GM23338 (cell line): Measurements from ENCODE around the gene C11orf21. TPM values are rescaled to one million over a fixed set of nuclear protein-coding genes. Genes with fewer than 3 reads are reported as not detected.
A peak's percentile ranks its signal among the peaks of the same experiment; 100 is the strongest.

Source experiments
- ATAC-seq: fragments of 200-7000 bp; cut with Tn5 transposase; 3 replicates; pipeline ENCODE4 v1.9.1; 2020
- DNase-seq: peaks from one replicate; pipeline ENCODE4 v3.0.0-alpha.2; 2015; ENCODE audit warnings: low spot score
- H2AFZ ChIP-seq: fragments of 200-600 bp; sonication (generic); 2 replicates; pipeline ENCODE4 v1.8.0; 2016; ENCODE audit warnings: antibody characterized with exemption, mild to moderate bottlenecking, moderate library complexity
- H3F3A ChIP-seq: fragments of 200-600 bp; sonication (generic); replicated peaks from 2 replicates; pipeline ENCODE4 v1.8.0; 2017; ENCODE audit warnings: antibody characterized with exemption, mixed run types, low read depth
- H3K27ac ChIP-seq: fragments of 200-600 bp; sonication (generic); 2 replicates; pipeline ENCODE4 v1.6.1; 2016; ENCODE audit warnings: low read depth
- H3K27me3 ChIP-seq: fragments of 200-600 bp; sonication (generic); 2 replicates; pipeline ENCODE4 v1.8.0; 2016; ENCODE audit warnings: mild to moderate bottlenecking, mixed run types, moderate library complexity; ENCODE audit not compliant: insufficient read depth
- H3K36me3 ChIP-seq: fragments of 200-600 bp; sonication (generic); 2 replicates; pipeline ENCODE4 v1.8.0; 2016; ENCODE audit warnings: mild to moderate bottlenecking; ENCODE audit not compliant: insufficient read depth
- H3K4me1 ChIP-seq: fragments of 200-600 bp; sonication (generic); 2 replicates; pipeline ENCODE4 v1.8.0; 2016; ENCODE audit warnings: mild to moderate bottlenecking, moderate library complexity; ENCODE audit not compliant: insufficient read depth
- H3K4me2 ChIP-seq: fragments of 200-600 bp; sonication (generic); 2 replicates; pipeline ENCODE4 v1.7.1; 2017; ENCODE audit warnings: mixed run types
- H3K4me3 ChIP-seq: fragments of 200-600 bp; sonication (generic); 2 replicates; pipeline ENCODE4 v1.6.1; 2016; ENCODE audit warnings: mixed run types
- H3K79me2 ChIP-seq: fragments of 200-600 bp; sonication (generic); replicated peaks from 2 replicates; pipeline ENCODE4 v1.8.0; 2017; ENCODE audit warnings: mild to moderate bottlenecking; ENCODE audit not compliant: insufficient read depth
- H3K9me2 ChIP-seq: fragments of 200-600 bp; sonication (generic); 2 replicates; pipeline ENCODE4 v1.8.0; 2017; ENCODE audit not compliant: insufficient read depth
- H4K20me1 ChIP-seq: fragments of 200-600 bp; sonication (generic); replicated peaks from 2 replicates; pipeline ENCODE4 v1.8.0; 2017; ENCODE audit warnings: mild to moderate bottlenecking; ENCODE audit not compliant: insufficient read depth
- H3K27ac Mint-ChIP-seq: 2 replicates; pipeline ENCODE4 v1.8.0; 2020; ENCODE audit warnings: inconsistent platforms, mild to moderate bottlenecking, moderate library complexity, mixed read lengths
- H3K27me3 Mint-ChIP-seq: 3 replicates; pipeline ENCODE4 v1.8.0; 2022; ENCODE audit warnings: low read depth, mild to moderate bottlenecking, moderate library complexity, mixed read lengths, inconsistent platforms; ENCODE audit not compliant: insufficient read depth, poor library complexity
- H3K36me3 Mint-ChIP-seq: 3 replicates; pipeline ENCODE4 v1.8.0; 2021; ENCODE audit warnings: low read depth, mild to moderate bottlenecking, inconsistent platforms, moderate library complexity, mixed read lengths
- H3K4me1 Mint-ChIP-seq: 3 replicates; pipeline ENCODE4 v1.8.0; 2020; ENCODE audit warnings: mild to moderate bottlenecking, inconsistent platforms, mixed read lengths
- H3K4me3 Mint-ChIP-seq: 3 replicates; pipeline ENCODE4 v1.8.0; 2021; ENCODE audit warnings: moderate library complexity, mild to moderate bottlenecking, inconsistent platforms, mixed read lengths
- H3K9me3 Mint-ChIP-seq: 3 replicates; pipeline ENCODE4 v1.8.0; 2020; ENCODE audit warnings: moderate library complexity, mild to moderate bottlenecking, inconsistent platforms, mixed read lengths
- CTCF ChIP-seq, 2 experiments: fragments of 200-600 bp in 1 of 2; sonication (generic) in 1 of 2; conservative IDR thresholded peaks; 2 replicates each; pipeline versions ENCODE4 v1.5.1 to v1.6.1; 2016 to 2017; ENCODE audit warnings: antibody characterized with exemption in 2 of 2, low read depth in 2 of 2, mild to moderate bottlenecking in 2 of 2, moderate library complexity in 1 of 2
- EZH2phosphoT487 ChIP-seq: fragments of 200-600 bp; sonication (generic); IDR thresholded peaks from one replicate; pipeline ENCODE4 v1.8.1; 2018; ENCODE audit warnings: antibody characterized with exemption; ENCODE audit not compliant: unreplicated experiment
- ZNF462 ChIP-seq: fragments of 250-450 bp; sonication (Bioruptor Pico); IDR thresholded peaks from 2 replicates; pipeline ENCODE4 v1.5.0; 2020; ENCODE audit warnings: mild to moderate bottlenecking, moderate library complexity
- polyA plus RNA-seq: library from polyadenylated mRNA; unstranded; fragments of >200 nt; fragmentation: Nextera tagmentation; extraction: Ambion mirVana; gene quantifications from 2 replicates; pipeline ENCODE4 v1.2.1, GENCODE V29; 2016
- total RNA-seq: library from RNA; depleted of rRNA; stranded (reverse); fragments of >200 nt; shearing (Covaris generic); gene quantifications from 2 replicates; pipeline ENCODE4 v1.2.3, GENCODE V29; 2014

C11orf21 gene
- total and polyA plus RNA-seq, 2 experiments from 2014 or later, result not detected

- peak; percentile 91 for ATAC-seq
- no peaks in the 10 kb centered on the region for H3F3A ChIP-seq
- H3K27ac ChIP-seq, result no peak overlapping the region
- no peak overlapping the region for H2AFZ ChIP-seq
- H3K4me3 ChIP-seq, result no peak overlapping the region
- no peaks in the 10 kb centered on the region for H3K27me3 ChIP-seq
- DNase-seq, result peak; percentile 75
- no peaks in the 10 kb centered on the region for H3K9me2 ChIP-seq
- no peak overlapping the region for H3K4me2 ChIP-seq
- Mint-ChIP-seq H3K9me3 (no peaks in the 10 kb centered on the region), H3K36me3 (no peaks in the 10 kb centered on the region), H3K4me1 (no peaks in the 10 kb centered on the region), H3K27ac (no peak overlapping the region), H3K27me3 (peaks cover 6% of the 10 kb centered on the region), H3K4me3 (no peak overlapping the region)
- H3K4me1 ChIP-seq, result no peaks in the 10 kb centered on the region
- TF ChIP-seq EZH2phosphoT487 (no peak), CTCF (conservative IDR thresholded peaks at IDR 0.05; ENCODE audit: low read depth in 2 of 2) (peak; percentile 50 to 88)
- no peaks in the 10 kb centered on the region for H4K20me1 ChIP-seq
- H3K36me3 ChIP-seq, result no peaks in the 10 kb centered on the region
- H3K79me2 ChIP-seq, result no peaks in the 10 kb centered on the region
These were observed 2.6 kb downstream of the C11orf21 start for GRCh38 chr11:2298795-2299761.

GRCh38 chr11:2298131-2298794, 3.5 kb downstream of the C11orf21 start:
- Mint-ChIP-seq H3K27me3 (peaks cover 10% of the 10 kb centered on the region), H3K4me3 (no peak overlapping the region), H3K9me3 (no peaks in the 10 kb centered on the region), H3K4me1 (no peaks in the 10 kb centered on the region), H3K27ac (no peak overlapping the region), H3K36me3 (no peaks in the 10 kb centered on the region)
- Histone ChIP-seq H3K9me2 (no peaks in the 10 kb centered on the region), H4K20me1 (no peaks in the 10 kb centered on the region), H3K4me1 (no peaks in the 10 kb centered on the region), H2AFZ (no peak overlapping the region), H3K79me2 (no peaks in the 10 kb centered on the region), H3K27me3 (no peaks in the 10 kb centered on the region), H3K27ac (no peak overlapping the region), H3K4me2 (no peak overlapping the region), H3K4me3 (no peak overlapping the region), H3K36me3 (no peaks in the 10 kb centered on the region), H3F3A (no peaks in the 10 kb centered on the region)
- ATAC-seq, result no peak
- no peak for DNase-seq
- no peak for TF ChIP-seq ZNF462
- TF ChIP-seq CTCF (conservative IDR thresholded peaks at IDR 0.05; ENCODE audit: low read depth in 2 of 2), result no peak
